GM12878 (cell line): ENCODE data around the gene ECT2.

Experiments
- NFIC ChIP-seq: IDR thresholded peaks from 2 replicates; pipeline ENCODE4 v1.6.1; 2012; ENCODE audit warnings: low read depth, mild to moderate bottlenecking, inconsistent platforms, low read length, moderate library complexity
- NFYB ChIP-seq: IDR thresholded peaks from 2 replicates; pipeline ENCODE4 v1.6.1; 2011; ENCODE audit warnings: low read depth, mild to moderate bottlenecking, low read length, improper control_type of control experiment, moderate library complexity; ENCODE audit not compliant: insufficient read depth
- POLR2AphosphoS5 ChIP-seq: IDR thresholded peaks from 2 replicates; pipeline ENCODE4 v1.6.1; 2011; ENCODE audit warnings: mild to moderate bottlenecking, low read length, inconsistent platforms
- TF ChIP-seq, protein P1 (sequence below), 3 experiments: IDR thresholded peaks in 2 of 3; conservative IDR thresholded peaks in 1 of 3; 2 replicates each; pipeline ENCODE4 v1.5.1; 2011; ENCODE audit warnings: low read depth in 3 of 3, low read length in 3 of 3, mild to moderate bottlenecking in 3 of 3, control low read depth in 2 of 3, moderate library complexity in 2 of 3, inconsistent platforms in 1 of 3, mixed read lengths in 1 of 3; ENCODE audit not compliant: control insufficient read depth in 2 of 3, insufficient read depth in 1 of 3; ENCODE audit errors: extremely low read depth in 1 of 3
- TF ChIP-seq, protein P2 (sequence below): IDR thresholded peaks from 2 replicates; pipeline ENCODE4 v1.6.1; 2011; ENCODE audit warnings: borderline replicate concordance, low read depth, mild to moderate bottlenecking, moderate library complexity, mixed read lengths, low read length; ENCODE audit not compliant: insufficient read depth; ENCODE audit errors: extremely low read length

DNA sequence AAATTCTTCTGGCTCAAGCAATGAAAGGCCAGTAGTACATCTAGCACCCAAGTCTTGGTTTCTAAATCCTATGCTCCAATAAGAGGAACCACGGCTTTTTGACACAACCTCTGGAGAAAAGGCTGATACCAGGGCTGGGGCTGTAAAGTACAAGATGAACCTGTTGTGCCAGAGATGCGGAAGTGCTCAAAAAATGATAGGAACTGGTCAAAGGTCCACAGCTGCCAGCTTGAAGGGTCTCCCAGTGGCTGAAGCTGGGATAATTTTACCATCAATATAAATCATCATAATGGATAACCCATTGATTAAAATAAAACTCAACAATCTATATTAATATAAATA, 39.1 kb upstream of the ECT2 start:
- no peak for TF ChIP-seq NFIC
- no peak for TF ChIP-seq NFYB
- TF ChIP-seq, protein P1, sequence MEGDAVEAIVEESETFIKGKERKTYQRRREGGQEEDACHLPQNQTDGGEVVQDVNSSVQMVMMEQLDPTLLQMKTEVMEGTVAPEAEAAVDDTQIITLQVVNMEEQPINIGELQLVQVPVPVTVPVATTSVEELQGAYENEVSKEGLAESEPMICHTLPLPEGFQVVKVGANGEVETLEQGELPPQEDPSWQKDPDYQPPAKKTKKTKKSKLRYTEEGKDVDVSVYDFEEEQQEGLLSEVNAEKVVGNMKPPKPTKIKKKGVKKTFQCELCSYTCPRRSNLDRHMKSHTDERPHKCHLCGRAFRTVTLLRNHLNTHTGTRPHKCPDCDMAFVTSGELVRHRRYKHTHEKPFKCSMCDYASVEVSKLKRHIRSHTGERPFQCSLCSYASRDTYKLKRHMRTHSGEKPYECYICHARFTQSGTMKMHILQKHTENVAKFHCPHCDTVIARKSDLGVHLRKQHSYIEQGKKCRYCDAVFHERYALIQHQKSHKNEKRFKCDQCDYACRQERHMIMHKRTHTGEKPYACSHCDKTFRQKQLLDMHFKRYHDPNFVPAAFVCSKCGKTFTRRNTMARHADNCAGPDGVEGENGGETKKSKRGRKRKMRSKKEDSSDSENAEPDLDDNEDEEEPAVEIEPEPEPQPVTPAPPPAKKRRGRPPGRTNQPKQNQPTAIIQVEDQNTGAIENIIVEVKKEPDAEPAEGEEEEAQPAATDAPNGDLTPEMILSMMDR (IDR thresholded peaks at IDR 0.05 in 2 of 3, conservative IDR thresholded peaks at IDR 0.05 in 1 of 3; ENCODE audit: control insufficient read depth in 2 of 3, extremely low read depth in 1 of 3, insufficient read depth in 1 of 3, low read depth in 3 of 3, low read length in 3 of 3), result no peak
- no peak for TF ChIP-seq POLR2AphosphoS5
- TF ChIP-seq, protein P2, sequence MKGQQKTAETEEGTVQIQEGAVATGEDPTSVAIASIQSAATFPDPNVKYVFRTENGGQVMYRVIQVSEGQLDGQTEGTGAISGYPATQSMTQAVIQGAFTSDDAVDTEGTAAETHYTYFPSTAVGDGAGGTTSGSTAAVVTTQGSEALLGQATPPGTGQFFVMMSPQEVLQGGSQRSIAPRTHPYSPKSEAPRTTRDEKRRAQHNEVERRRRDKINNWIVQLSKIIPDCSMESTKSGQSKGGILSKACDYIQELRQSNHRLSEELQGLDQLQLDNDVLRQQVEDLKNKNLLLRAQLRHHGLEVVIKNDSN, result no peak
